IPS-20b (cell line): ENCODE data around the gene RFLNA.

ENCODE experiments used
- H3K27ac ChIP-seq: one replicate; pipeline ENCODE4 v1.5.1; 2013; ENCODE audit warnings: low read length
- H3K27me3 ChIP-seq: 2 replicates; pipeline ENCODE4 v1.6.1; 2013; ENCODE audit warnings: mild to moderate bottlenecking, low read length, inconsistent platforms; ENCODE audit not compliant: insufficient read depth
- H3K36me3 ChIP-seq: 2 replicates; pipeline ENCODE4 v1.6.1; 2013; ENCODE audit warnings: low read depth, mild to moderate bottlenecking, inconsistent platforms, low read length, moderate library complexity; ENCODE audit not compliant: insufficient read depth
- H3K4me1 ChIP-seq: 2 replicates; pipeline ENCODE4 v1.6.1; 2013; ENCODE audit warnings: mild to moderate bottlenecking, control low read depth, inconsistent platforms, low read length, moderate library complexity; ENCODE audit not compliant: insufficient read depth
- H3K4me3 ChIP-seq: 2 replicates; pipeline ENCODE4 v1.5.1; 2013; ENCODE audit warnings: mild to moderate bottlenecking, low read length, inconsistent platforms
- H3K9ac ChIP-seq: 2 replicates; pipeline ENCODE4 v1.6.1; 2013; ENCODE audit warnings: low read depth, mild to moderate bottlenecking, inconsistent platforms, low read length, moderate library complexity
- H3K9me3 ChIP-seq: 2 replicates; pipeline ENCODE4 v1.6.1; 2013; ENCODE audit warnings: mild to moderate bottlenecking, low read depth, low read length, inconsistent platforms; ENCODE audit not compliant: insufficient read depth

The RFLNA gene

DNA sequence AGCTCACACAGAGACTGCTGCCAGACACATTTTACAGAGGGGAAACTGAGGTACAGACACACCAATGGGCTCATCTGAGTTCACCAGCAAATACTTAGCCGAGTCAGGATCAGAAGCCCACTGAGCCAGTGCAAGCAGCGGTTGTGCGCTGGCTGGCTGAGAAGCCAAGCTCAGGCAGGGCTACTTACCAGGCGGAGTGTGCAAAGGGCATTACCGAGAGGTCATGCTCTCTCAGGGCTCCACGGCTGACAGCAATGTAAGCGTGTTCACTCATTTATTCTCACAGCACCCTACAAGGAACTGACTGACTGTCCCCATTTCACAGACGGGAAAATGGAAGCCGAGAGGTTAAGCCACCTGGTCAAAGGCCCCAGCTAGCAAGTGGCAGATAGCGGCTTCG, 63.7 kb downstream of the RFLNA start:
- H3K4me1 ChIP-seq: no peaks in the 10 kb centered on the region
- no peaks in the 10 kb centered on the region for H3K9me3 ChIP-seq
- no peak overlapping the region for H3K4me3 ChIP-seq
- H3K36me3 ChIP-seq: peaks cover 62% of the 10 kb centered on the region
- H3K27ac ChIP-seq: no peak overlapping the region
- no peaks in the 10 kb centered on the region for H3K27me3 ChIP-seq
- no peak overlapping the region for H3K9ac ChIP-seq

DNA sequence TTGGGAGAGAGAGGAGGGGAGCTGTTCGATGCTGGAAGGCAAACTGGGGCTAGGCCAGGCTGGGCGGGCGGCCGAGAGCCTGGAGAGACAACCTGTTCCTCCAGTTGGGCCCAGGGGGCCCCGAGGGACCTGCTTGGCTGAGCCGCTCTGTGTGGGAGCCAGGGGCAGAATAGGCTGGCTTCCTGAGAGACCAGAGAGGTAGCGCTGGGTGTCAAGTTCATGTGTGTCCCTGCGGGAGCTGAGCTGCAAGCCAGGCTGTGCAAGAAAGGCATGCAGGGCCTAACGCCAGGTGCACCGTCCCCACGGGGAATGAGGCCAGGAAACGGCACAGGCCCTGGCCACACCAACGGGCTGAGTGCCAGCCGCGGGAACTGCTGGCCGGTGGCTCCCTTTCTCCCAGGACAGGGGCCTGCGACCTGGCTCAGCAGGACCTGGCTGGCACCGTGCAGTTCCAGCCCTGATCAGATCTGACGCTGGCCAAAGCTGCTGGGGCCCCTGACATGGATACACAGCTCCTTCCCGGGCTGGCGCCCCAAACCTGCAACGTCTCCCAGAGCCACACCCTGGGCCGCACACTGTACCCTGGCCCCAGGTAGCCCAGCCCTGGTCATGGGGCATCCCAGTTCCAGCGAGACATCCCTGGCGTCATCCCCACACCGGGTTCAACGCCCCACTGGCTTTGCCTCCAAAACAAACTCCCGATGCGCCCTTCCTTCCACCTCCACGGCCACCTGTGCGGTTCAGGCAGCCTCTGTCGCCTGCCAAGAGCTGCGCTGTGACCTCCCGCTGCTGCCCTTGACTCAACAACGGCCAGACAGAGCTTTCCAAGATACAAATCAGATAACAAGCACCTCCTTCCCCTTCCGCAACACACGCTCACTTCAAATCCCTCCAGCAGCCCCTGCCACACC, 65.0 kb downstream of the RFLNA start:
- H3K27ac ChIP-seq: no peak overlapping the region
- H3K9me3 ChIP-seq: no peaks in the 10 kb centered on the region
- peaks cover 48% of the 10 kb centered on the region for H3K36me3 ChIP-seq
- H3K27me3 ChIP-seq: no peaks in the 10 kb centered on the region
- H3K4me3 ChIP-seq: no peak overlapping the region
- H3K4me1 ChIP-seq: no peaks in the 10 kb centered on the region
- no peak overlapping the region for H3K9ac ChIP-seq

DNA sequence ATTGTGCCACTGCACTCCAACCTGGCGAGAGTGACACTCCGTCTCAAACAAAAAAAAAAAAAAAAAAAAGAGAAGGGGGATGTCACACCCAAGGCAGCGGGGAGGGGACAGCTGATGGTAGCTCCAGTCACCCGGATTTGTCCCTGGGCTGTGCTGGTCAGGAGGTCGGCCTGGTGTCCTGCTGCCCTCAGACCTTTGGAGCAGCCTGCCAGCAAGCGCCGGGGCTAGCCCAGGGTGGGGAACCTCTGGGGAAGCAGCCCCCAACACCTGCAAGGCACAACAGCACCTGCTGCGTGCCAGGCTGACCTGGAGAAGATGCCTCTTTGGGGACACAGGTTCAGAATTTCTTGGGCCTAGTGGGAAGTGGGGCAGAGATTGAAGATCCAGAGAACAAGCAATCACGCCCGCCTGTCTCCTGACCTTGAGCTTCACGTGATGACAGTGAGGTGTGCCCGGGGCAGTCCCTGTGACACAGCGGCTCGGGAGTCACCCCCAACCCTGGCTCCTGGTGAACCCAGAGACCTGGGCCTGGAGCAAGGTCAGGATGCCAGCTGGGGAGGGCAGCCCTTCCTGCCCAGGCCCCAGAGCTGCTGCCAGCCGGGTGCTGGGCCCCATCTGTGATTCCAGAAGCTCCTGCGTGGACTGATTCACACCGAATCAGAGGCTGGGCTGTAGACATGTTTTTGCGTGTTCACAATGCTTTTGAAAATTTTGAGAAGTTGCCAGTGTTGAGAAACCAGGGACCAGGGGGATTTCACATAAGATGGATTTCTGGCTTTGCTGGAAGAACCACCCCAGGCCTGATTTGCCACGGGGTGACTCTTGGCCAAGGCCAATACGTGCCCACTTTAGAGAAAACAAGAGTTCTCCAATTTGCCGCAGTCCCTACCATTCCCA, 66.4 kb downstream of the RFLNA start:
- Histone ChIP-seq H3K36me3 (peaks cover 39% of the 10 kb centered on the region), H3K4me1 (no peaks in the 10 kb centered on the region), H3K27ac (no peak overlapping the region), H3K9me3 (no peaks in the 10 kb centered on the region), H3K9ac (no peak overlapping the region), H3K27me3 (no peaks in the 10 kb centered on the region), H3K4me3 (no peak overlapping the region)

DNA sequence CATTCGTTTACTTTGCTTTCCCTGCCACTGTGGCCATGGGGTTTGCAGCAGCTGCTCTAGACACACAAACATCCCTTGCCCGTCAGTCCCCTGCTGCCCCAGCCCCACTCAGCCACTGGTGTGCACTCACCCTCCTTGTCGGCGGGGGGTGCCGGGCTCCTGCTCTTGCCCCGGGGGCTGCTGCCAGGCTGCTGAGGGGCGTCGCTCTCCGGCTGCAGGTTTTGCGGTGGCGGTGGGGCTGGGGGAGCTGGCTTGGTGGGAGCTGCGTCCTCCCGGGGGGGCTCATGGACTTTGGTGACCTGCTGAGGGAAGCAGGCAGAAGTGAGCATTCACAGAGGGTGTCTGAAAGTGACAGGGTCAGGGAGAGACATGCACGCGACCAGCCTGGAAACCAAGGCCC, 67.1 kb downstream of the RFLNA start:
- H3K36me3 ChIP-seq: peaks cover 42% of the 10 kb centered on the region
- no peaks in the 10 kb centered on the region for H3K9me3 ChIP-seq
- H3K9ac ChIP-seq: no peak overlapping the region
- no peak overlapping the region for H3K4me3 ChIP-seq
- no peak overlapping the region for H3K27ac ChIP-seq
- no peaks in the 10 kb centered on the region for H3K27me3 ChIP-seq
- no peaks in the 10 kb centered on the region for H3K4me1 ChIP-seq

DNA sequence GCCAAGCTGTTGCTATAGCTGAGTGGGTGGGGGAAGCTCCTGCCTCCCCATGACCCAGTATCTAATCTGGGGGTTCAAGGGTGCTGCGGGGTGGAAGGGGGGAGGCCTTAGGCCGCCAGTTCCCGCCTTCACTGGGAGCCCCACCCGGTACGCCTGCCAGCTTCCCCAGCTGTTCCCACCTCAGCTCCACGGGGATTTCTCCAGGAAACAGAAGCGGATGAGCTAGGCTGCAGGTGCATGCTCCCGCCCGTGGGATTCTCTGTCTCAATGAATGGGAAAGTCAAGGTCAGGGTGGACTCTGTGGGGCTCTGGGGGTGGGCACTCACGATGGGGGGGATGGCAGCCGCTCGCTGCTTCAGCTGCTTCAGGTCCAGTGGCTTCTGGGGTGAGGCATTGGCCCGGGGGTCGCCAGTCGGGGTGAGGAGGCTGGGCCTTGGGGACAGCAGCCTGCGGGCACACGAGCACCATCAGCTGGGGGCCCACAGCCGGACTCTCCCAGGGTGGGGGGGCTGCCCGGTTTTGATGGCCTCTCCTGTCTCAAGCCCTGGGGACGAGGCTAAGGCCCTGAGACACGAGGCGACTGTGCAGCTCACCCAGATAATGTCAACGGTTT, 68.6 kb downstream of the RFLNA start:
- Histone ChIP-seq H3K36me3 (peaks cover 30% of the 10 kb centered on the region), H3K27me3 (no peaks in the 10 kb centered on the region), H3K9me3 (no peaks in the 10 kb centered on the region), H3K9ac (no peak overlapping the region), H3K27ac (no peak overlapping the region), H3K4me3 (no peak overlapping the region), H3K4me1 (no peaks in the 10 kb centered on the region)

- Histone ChIP-seq H3K36me3 (peaks cover 28% of the 10 kb centered on the region), H3K4me1 (no peaks in the 10 kb centered on the region), H3K9me3 (no peaks in the 10 kb centered on the region), H3K4me3 (no peak overlapping the region), H3K27me3 (no peaks in the 10 kb centered on the region), H3K9ac (no peak overlapping the region), H3K27ac (no peak overlapping the region)
Measured at GRCh38 chr12:124364543-124364942, 69.7 kb downstream of the RFLNA start.
